RCC 7860 (cell line): ENCODE results near the gene PRUNE2.

Source experiments
- DNase-seq: peaks from one replicate; pipeline ENCODE4 v3.0.0-alpha.2; 2015; ENCODE audit warnings: low spot score
- FAIRE-seq: peaks from 2 replicates; lab custom pipeline; 2012; peaks lifted over from hg19 to GRCh38; lab: Jason Lieb, UNC

Gene PRUNE2

GRCh38 chr9:76900884-76901440, 5.0 kb downstream of the PRUNE2 start:
- FAIRE-seq (no peak), DNase-seq (no peak)

DNA sequence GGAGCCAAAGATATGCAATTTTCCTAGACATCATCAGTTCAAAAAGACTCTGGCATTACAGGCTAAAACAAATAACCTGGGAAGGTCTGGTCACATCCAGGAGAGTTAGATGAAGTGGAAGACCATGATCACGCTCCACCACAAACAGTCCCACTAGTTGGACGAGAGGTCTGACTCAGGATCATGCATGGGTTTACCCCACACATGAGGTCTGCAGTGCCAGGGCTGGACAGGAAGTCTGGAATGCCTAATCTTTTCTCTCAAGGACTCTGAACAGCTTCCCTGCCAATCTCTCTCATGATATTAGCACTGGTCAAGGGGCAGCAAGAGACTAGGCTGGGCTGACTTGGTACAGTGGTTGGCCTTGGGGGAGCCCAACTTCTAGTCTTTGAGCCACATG, 7.1 kb downstream of the PRUNE2 start:
- no peak for DNase-seq
- FAIRE-seq, result no peak

DNA sequence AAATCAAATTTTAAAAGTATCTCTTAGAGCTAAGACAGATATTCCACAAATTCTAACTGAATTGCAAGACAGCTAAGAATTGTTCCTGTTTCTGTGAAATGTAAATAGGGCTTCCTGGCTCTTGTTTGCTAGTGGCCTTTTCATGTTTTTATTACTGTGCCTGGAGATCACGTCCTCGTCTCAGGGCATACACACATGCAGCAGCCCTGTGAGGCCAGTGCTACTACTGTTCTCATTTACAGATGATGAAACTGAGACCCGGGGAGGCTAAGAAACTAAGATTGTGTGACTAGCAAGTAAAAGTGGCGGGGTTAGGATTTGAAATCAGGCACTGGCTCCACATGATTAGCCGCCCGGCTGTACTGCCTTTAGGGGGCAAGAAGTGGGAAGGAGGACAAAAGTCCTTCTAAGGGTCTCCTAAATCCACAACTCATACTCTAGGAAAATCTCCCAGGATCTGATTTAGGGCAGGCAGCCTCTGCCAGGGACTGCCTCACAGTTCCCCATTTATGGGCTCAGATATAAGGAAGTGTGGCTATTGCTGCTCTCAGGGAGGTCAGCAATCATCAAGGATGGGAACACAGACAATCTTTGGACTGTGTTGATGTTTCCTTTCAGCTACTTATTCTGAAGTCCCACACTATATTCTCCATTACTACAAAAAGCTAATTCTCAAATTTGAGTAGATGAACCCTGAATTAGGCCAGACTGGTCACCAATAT, 7.9 kb downstream of the PRUNE2 start:
- DNase-seq, result no peak
- no peak for FAIRE-seq

- no peak for FAIRE-seq
- no peak for DNase-seq
Observed at GRCh38 chr9:76896035-76896434, 9.9 kb downstream of the PRUNE2 start.

DNA sequence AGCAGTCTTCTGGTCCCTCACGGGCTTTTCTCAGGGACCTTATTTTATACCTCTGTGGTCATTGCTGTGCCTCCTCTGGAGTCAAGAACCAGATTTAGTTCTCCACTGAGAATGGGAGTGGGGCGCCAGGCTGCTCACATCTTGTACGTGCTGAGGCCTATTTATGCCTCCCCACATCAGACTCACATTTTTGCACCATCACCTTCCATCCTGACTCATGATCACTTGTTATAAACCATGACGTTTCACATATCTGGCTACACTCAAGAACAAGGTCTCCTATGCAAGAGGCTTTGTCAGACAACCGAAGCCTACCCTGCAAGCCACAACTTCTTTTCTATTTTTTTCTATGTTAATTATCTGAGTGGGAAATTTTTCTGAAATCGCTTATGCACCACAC, 10.7 kb downstream of the PRUNE2 start:
- DNase-seq (no peak), FAIRE-seq (no peak)

GRCh38 chr9:76894198-76894597, 11.7 kb downstream of the PRUNE2 start:
- FAIRE-seq, result no peak
- DNase-seq, result no peak

GRCh38 chr9:76893395-76893932, 12.4 kb downstream of the PRUNE2 start:
- FAIRE-seq (no peak), DNase-seq (no peak)

- FAIRE-seq (no peak), DNase-seq (no peak)
Observed at GRCh38 chr9:76891874-76892273, 14.0 kb downstream of the PRUNE2 start.

GRCh38 chr9:76891279-76891678, 14.6 kb downstream of the PRUNE2 start:
- DNase-seq (no peak), FAIRE-seq (no peak)

DNA sequence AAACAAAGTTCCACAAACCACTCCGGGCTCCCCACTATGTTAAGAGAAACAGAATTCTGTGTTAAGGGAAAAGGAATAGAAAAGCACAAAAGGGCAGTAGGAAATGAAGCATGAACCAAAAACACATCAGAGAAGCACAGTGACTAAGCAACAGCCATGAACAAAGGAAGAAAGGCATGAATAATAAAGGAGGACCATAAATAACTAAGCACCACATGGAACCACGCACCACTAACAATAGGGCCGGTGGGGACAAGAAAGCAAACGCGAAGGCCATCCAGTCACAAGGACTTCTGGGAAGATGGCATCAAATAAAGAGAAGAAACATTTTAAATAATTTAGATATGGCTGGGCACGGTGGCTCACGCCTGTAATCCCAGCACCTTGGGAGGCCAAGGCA, 18.0 kb downstream of the PRUNE2 start:
- DNase-seq (no peak), FAIRE-seq (no peak)

GRCh38 chr9:76887003-76887821, 18.7 kb downstream of the PRUNE2 start:
- no peak for FAIRE-seq

DNA sequence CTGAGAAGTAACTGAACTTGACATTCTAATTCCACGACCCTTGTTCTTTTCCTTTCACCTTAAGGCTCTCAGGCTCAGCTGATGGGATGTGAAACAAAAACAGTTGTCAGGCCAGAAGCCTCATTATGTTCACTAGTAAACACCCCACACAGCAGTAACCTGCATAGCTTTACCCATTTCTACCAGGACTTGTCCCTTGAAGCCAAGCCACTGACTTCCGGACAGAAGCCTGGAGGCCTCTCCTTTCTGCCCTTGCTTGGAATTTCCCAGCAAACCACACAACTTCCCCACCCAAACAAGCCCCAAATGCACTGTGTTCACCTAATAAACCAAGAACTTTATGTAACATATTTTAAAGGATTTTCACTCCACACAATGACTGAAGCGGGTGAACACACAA, 19.6 kb downstream of the PRUNE2 start:
- FAIRE-seq (no peak), DNase-seq (no peak)

More at GRCh38 chr9:76887003-76887821, 18.7 kb downstream of the PRUNE2 start:
- no peak for DNase-seq

- FAIRE-seq (no peak), DNase-seq (no peak)
Observed at GRCh38 chr9:76884823-76885222, 21.1 kb downstream of the PRUNE2 start.

DNA sequence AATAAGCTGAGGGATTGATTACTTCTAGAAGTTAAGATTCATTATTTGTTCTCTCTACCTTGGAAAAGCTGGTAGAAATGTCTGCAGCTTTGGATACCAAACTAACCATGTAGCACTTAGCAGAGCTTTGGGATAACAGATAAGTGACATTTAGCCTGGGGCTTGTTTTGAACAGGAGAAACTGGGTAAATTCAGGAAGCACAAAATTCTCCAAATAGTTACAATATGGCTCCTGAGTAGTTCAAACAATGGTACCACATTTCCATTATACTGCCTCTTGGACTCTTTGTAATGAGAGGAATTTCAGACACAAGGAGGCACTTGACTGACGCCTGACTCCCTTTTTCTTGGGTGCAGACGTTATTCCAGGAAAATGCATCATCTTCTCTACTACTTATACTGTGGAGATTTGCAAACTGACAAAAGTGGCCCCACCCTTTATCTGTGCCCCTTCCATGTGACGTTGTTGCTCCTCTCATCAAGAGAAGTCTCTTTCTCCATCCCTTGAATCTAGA, 22.5 kb downstream of the PRUNE2 start:
- FAIRE-seq, result no peak
- DNase-seq, result no peak

DNA sequence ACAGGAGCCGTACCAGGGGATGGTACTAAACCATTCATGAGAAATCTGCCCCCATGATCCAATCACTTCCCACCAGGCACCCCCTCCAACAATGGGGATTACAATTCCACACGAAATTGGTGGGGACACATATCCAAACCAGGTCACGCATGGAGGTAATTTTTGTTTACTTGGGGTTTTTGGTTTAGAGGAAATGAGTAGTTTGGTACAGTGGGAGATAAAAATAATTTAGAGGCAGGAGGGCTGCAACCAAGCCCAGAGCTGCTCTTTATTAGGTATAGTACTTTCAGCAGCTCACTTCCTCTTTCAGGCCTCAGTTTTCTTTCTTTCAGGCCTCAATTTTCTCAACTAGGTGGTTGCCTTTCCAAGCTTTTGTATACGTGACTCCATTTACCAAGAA, 23.2 kb downstream of the PRUNE2 start:
- DNase-seq (no peak), FAIRE-seq (no peak)

GRCh38 chr9:76880210-76880609, 25.7 kb downstream of the PRUNE2 start:
- no peak for FAIRE-seq
- no peak for DNase-seq

- FAIRE-seq (no peak), DNase-seq (no peak)
Observed at GRCh38 chr9:76878933-76879332, 27.0 kb downstream of the PRUNE2 start.

DNA sequence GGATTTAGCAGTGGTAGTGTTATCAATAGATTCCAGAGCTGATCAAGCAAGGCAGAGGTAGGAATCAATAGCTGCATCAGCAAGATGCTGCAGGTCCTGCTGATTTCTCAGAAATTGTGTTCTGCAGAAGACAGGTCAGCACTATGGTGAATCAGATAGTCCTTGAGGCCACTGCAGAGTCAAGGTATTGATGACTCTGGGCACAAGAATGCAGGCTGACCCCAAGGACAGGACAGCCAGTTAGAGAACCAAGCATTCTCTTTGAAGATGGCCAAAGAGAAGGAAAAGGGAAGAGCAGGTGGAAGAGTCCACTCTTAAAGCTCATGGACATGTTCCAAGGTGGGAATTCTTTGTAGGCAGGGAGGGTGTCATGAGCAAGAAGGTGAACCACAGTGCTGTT, 28.0 kb downstream of the PRUNE2 start:
- FAIRE-seq, result no peak

GRCh38 chr9:76876098-76876497, 29.8 kb downstream of the PRUNE2 start:
- no peak for FAIRE-seq
- no peak for DNase-seq

More for the DNA sequence above, 28.0 kb downstream of the PRUNE2 start:
- no peak for DNase-seq

DNA sequence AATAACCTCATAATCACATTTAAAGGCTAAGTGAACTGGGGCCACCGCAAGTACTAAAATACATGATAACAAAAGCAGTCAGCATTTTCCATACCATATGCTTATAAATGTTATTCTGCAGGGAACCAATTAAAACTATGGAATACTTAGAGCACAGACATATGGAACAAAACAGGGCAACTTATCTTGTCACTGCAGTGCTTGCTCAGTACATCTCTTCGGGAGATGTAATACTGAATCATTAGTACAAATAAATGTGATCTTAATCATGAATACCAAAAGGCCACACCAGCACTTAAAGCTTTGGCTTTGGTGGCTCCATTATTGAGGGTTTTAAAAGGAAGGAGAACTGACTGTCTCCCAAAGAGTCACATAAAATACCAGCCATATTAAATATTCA, 32.1 kb downstream of the PRUNE2 start:
- FAIRE-seq (no peak), DNase-seq (no peak)

DNA sequence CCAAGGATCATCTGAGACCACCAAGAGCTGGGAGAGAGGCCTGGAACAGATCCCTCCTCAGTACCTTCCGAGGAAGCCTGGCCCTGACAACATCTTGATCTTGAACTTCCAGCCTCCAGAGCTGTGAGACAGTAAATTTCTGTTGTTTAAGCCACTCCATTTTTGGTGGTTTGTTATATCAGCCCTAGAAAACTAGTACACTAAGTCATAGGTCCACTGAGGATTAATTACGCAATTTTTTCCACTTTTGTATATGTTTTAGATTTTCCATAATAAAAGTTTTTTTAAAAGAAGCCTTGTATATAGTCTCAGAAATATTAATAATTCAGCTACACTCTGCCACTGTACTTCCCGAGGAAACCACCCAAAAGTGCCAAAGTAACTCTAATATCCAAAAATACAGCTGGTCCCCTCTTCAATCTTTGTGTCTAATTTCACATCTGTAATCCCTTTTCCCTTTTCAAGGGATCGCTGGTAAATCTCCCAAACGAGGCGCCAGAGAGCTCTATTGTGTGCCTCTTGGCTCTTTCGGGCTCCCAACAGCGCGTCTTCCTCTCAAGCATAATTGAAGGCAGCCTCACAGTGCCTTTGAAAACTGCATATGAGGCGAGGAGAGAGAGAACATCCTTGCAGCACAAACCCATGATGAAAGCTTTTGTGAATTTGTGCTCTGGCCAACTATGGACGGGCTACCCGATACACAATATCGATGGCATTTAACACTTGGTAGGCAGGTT, 32.7 kb downstream of the PRUNE2 start:
- FAIRE-seq, result no peak

More for the DNA sequence above, 32.7 kb downstream of the PRUNE2 start:
- no peak for DNase-seq
